ENCODE results near the gene B3GLCT.

GRCh38 chr13:31242916-31243315 is 43.1 kb downstream of the B3GLCT start:
- TF ChIP-seq SIN3A (IDR thresholded peaks at IDR 0.05; ENCODE audit: low read depth, low read length) (no peak), ZBTB40 (IDR thresholded peaks at IDR 0.05; ENCODE audit: borderline replicate concordance) (no peak), ZNF687 (IDR thresholded peaks at IDR 0.05) (no peak), BRCA1 (IDR thresholded peaks at IDR 0.05; ENCODE audit: low read depth, low read length) (no peak), NBN (IDR thresholded peaks at IDR 0.05) (no peak)
